Measurements from ENCODE around the gene COL19A1. TPM values are rescaled to one million over a fixed set of nuclear protein-coding genes. Genes with fewer than 3 reads are reported as not detected.

The COL19A1 gene
- total RNA-seq, 1 experiment from 2014 or later = not detected

GRCh38 chr6:70028246-70028645 is 161.9 kb downstream of the COL19A1 start:
- ATAC-seq (no peak), DNase-seq (ENCODE audit: low read depth, low spot score) (no peak)
- in situ Hi-C loops (cut with HindIII; ENCODE audit: low pct_unique_long_range_greater_than_20kb, low sequenced_read_pairs) = no loop called here
- H3K27me3 ChIP-seq (ENCODE audit: control insufficient read depth, insufficient read depth, low read length) = no peaks in the 10 kb centered on the region
- intact Hi-C loops (cut with micrococcal nuclease; ENCODE audit: unreplicated experiment) = no loop called here
- no peaks in the 10 kb centered on the region for H3K9me3 ChIP-seq (ENCODE audit: control insufficient read depth, insufficient read depth, low read depth, low read length)
- no peak overlapping the region for H3K27ac ChIP-seq (ENCODE audit: low read length)
- no peak for TF ChIP-seq SIN3A (IDR thresholded peaks at IDR 0.05; ENCODE audit: borderline replicate concordance, insufficient read depth, low read depth, low read length)
- no peak for TF ChIP-seq TCF7L2 (IDR thresholded peaks at IDR 0.05; ENCODE audit: low read depth, low read length)
- TF ChIP-seq REST (IDR thresholded peaks at IDR 0.05; ENCODE audit: insufficient read depth in 1 of 2, low read depth in 2 of 2, low read length in 1 of 2) = no peak
- no peak for TF ChIP-seq CTCF (IDR thresholded peaks at IDR 0.05)
- TF ChIP-seq POLR2AphosphoS5 (IDR thresholded peaks at IDR 0.05; ENCODE audit: low read depth, low read length) = no peak
- H3K4me3 ChIP-seq (ENCODE audit: low read depth in 2 of 2, low read length in 2 of 2) = no peak overlapping the region
- BruUV-seq (replicated peaks) = no TSS peak
- POLR2A ChIA-PET = no interaction called here
- no peaks in the 10 kb centered on the region for H3K4me1 ChIP-seq (ENCODE audit: control insufficient read depth, insufficient read depth, low read length)
- H3K36me3 ChIP-seq (ENCODE audit: control insufficient read depth, insufficient read depth, low read length) = no peaks in the 10 kb centered on the region
- CTCF ChIA-PET = no interaction called here

- Histone ChIP-seq H3K27me3 (ENCODE audit: control insufficient read depth, insufficient read depth, low read length) (no peaks in the 10 kb centered on the region), H3K9me3 (ENCODE audit: control insufficient read depth, insufficient read depth, low read depth, low read length) (no peaks in the 10 kb centered on the region), H3K36me3 (ENCODE audit: control insufficient read depth, insufficient read depth, low read length) (no peaks in the 10 kb centered on the region), H3K27ac (ENCODE audit: low read length) (no peak overlapping the region), H3K4me1 (ENCODE audit: control insufficient read depth, insufficient read depth, low read length) (no peaks in the 10 kb centered on the region), H3K4me3 (ENCODE audit: low read depth in 2 of 2, low read length in 2 of 2) (no peak overlapping the region)
- CTCF ChIA-PET = interaction anchor here (0.7 kb wide), 1 partner anchor 1180 kb away, joined by 3 read pairs; no protein-coding TSS in a partner anchor
- no peak for DNase-seq (ENCODE audit: low read depth, low spot score)
- ATAC-seq = no peak
- in situ Hi-C loops (cut with HindIII; ENCODE audit: low pct_unique_long_range_greater_than_20kb, low sequenced_read_pairs) = no loop called here
- intact Hi-C loops (cut with micrococcal nuclease; ENCODE audit: unreplicated experiment) = no loop called here
- BruUV-seq (replicated peaks) = no TSS peak
- POLR2A ChIA-PET = no interaction called here
- TF ChIP-seq POLR2AphosphoS5 (IDR thresholded peaks at IDR 0.05; ENCODE audit: low read depth, low read length) (no peak), SIN3A (IDR thresholded peaks at IDR 0.05; ENCODE audit: borderline replicate concordance, insufficient read depth, low read depth, low read length) (no peak)
Observed at GRCh38 chr6:70028926-70029325, 162.6 kb downstream of the COL19A1 start.

GRCh38 chr6:70033781-70034180 is 167.4 kb downstream of the COL19A1 start:
- intact Hi-C loops (cut with micrococcal nuclease; ENCODE audit: unreplicated experiment) = no loop called here
- H3K4me1 ChIP-seq (ENCODE audit: control insufficient read depth, insufficient read depth, low read length) = no peaks in the 10 kb centered on the region
- TF ChIP-seq REST (IDR thresholded peaks at IDR 0.05; ENCODE audit: insufficient read depth in 1 of 2, low read depth in 2 of 2, low read length in 1 of 2) (no peak), CTCF (IDR thresholded peaks at IDR 0.05) (no peak), TCF7L2 (IDR thresholded peaks at IDR 0.05; ENCODE audit: low read depth, low read length) (no peak), POLR2AphosphoS5 (IDR thresholded peaks at IDR 0.05; ENCODE audit: low read depth, low read length) (no peak), SIN3A (IDR thresholded peaks at IDR 0.05; ENCODE audit: borderline replicate concordance, insufficient read depth, low read depth, low read length) (no peak)
- BruUV-seq (replicated peaks) = no TSS peak
- DNase-seq (ENCODE audit: low read depth, low spot score) = no peak
- ChIA-PET CTCF (no interaction called here), POLR2A (no interaction called here)
- H3K27ac ChIP-seq (ENCODE audit: low read length) = no peak overlapping the region
- no peak overlapping the region for H3K4me3 ChIP-seq (ENCODE audit: low read depth in 2 of 2, low read length in 2 of 2)
- ATAC-seq = no peak
- H3K27me3 ChIP-seq (ENCODE audit: control insufficient read depth, insufficient read depth, low read length) = no peaks in the 10 kb centered on the region
- H3K9me3 ChIP-seq (ENCODE audit: control insufficient read depth, insufficient read depth, low read depth, low read length) = no peaks in the 10 kb centered on the region
- in situ Hi-C loops (cut with HindIII; ENCODE audit: low pct_unique_long_range_greater_than_20kb, low sequenced_read_pairs) = no loop called here
- no peaks in the 10 kb centered on the region for H3K36me3 ChIP-seq (ENCODE audit: control insufficient read depth, insufficient read depth, low read length)
